Naive thymus-derived CD8-positive, alpha-beta T cell (primary cell): ENCODE results near the gene ROBO1. TPM values are rescaled to one million over a fixed set of nuclear protein-coding genes. Genes with fewer than 3 reads are reported as not detected.

Experiments used
- ATAC-seq, 2 donors: fragments of 150-1000 bp; cut with Tn5 transposase in 1 of 2; sonication (Bioruptor Pico), chemical (Tn5 transposase) in 1 of 2; 1 replicate in 1 of 2; 2 replicates in 1 of 2; pipeline ENCODE4 v1.10.0; 2021; ENCODE audit warnings: mild to moderate bottlenecking in 2 of 2, moderate library complexity in 2 of 2
- POLR2A ChIA-PET: fragments of 350-600 bp; sonication (Branson Sonifier 250); formaldehyde crosslinking; loops from one replicate; lab custom pipeline; 2021; ENCODE audit warnings: antibody characterized with exemption; lab: Charles Lee
- DNase-seq, 10 donors: peaks; one replicate each; pipeline versions ENCODE4 v3.0.0 to v3.0.0-alpha.2; 2020 to 2022
- H3K27ac Mint-ChIP-seq, 10 donors: one replicate each; pipeline ENCODE4 v1.8.0; 2020 to 2022; ENCODE audit warnings: mild to moderate bottlenecking in 10 of 10, mixed read lengths in 10 of 10, moderate library complexity in 4 of 10, inconsistent platforms in 1 of 10
- H3K27me3 Mint-ChIP-seq, 5 donors: one replicate each; pipeline ENCODE4 v1.8.0; 2021 to 2022; ENCODE audit warnings: mixed read lengths in 5 of 5
- H3K36me3 Mint-ChIP-seq, 3 donors: one replicate each; pipeline ENCODE4 v1.8.0; 2020 to 2022; ENCODE audit warnings: mixed read lengths in 3 of 3, mild to moderate bottlenecking in 2 of 3, inconsistent platforms in 1 of 3
- H3K4me1 Mint-ChIP-seq, 4 donors: one replicate each; pipeline ENCODE4 v1.8.0; 2021 to 2022; ENCODE audit warnings: mixed read lengths in 4 of 4
- H3K4me3 Mint-ChIP-seq, 10 donors: one replicate each; pipeline ENCODE4 v1.8.0; 2020 to 2022; ENCODE audit warnings: mild to moderate bottlenecking in 10 of 10, mixed read lengths in 10 of 10, moderate library complexity in 6 of 10, inconsistent platforms in 1 of 10
- H3K9me3 Mint-ChIP-seq, 9 donors: one replicate each; pipeline ENCODE4 v1.8.0; 2020 to 2022; ENCODE audit warnings: mixed read lengths in 9 of 9, mild to moderate bottlenecking in 3 of 9, inconsistent platforms in 1 of 9, moderate library complexity in 1 of 9
- polyA plus RNA-seq, 3 donors: library from polyadenylated mRNA; unstranded; fragments of 300-500 nt; fragmentation: Illumina TruSeq; gene quantifications; one replicate each; pipeline ENCODE4 v1.2.3, GENCODE V29; 2021
- total RNA-seq, 8 experiments: library from RNA in 2 of 8; stranded (reverse) in 2 of 8; gene quantifications; one replicate each; pipeline ENCODE4 v1.2.3 and lab custom pipeline; 2021 to 2026

Gene ROBO1
- total and polyA plus RNA-seq, 5 experiments from 2014 or later, result 2.3 to 16.3 (median 12.5) TPM

GRCh38 chr3:79657076-79657475, 110.7 kb downstream of the ROBO1 start:
- Mint-ChIP-seq H3K9me3 (peaks cover 0 to 17% (median 9%) of the 10 kb centered on the region in 9 donors), H3K27me3 (no peaks in the 10 kb centered on the region), H3K27ac (no peak overlapping the region), H3K36me3 (no peaks in the 10 kb centered on the region), H3K4me3 (no peak overlapping the region), H3K4me1 (no peaks in the 10 kb centered on the region)
- POLR2A ChIA-PET, result no interaction called here
- ATAC-seq (no peak), DNase-seq (no peak)

- H3K4me1 Mint-ChIP-seq, result no peaks in the 10 kb centered on the region
- DNase-seq (no peak), ATAC-seq (no peak)
- no peak overlapping the region for H3K4me3 Mint-ChIP-seq
- POLR2A ChIA-PET, result no interaction called here
- no peaks in the 10 kb centered on the region for H3K36me3 Mint-ChIP-seq
- no peak overlapping the region for H3K27ac Mint-ChIP-seq
- peaks cover 0 to 6% (median 0%) of the 10 kb centered on the region in 9 donors for H3K9me3 Mint-ChIP-seq
- H3K27me3 Mint-ChIP-seq, result no peaks in the 10 kb centered on the region
These were observed 113.8 kb downstream of the ROBO1 start for GRCh38 chr3:79654019-79654418.

DNA sequence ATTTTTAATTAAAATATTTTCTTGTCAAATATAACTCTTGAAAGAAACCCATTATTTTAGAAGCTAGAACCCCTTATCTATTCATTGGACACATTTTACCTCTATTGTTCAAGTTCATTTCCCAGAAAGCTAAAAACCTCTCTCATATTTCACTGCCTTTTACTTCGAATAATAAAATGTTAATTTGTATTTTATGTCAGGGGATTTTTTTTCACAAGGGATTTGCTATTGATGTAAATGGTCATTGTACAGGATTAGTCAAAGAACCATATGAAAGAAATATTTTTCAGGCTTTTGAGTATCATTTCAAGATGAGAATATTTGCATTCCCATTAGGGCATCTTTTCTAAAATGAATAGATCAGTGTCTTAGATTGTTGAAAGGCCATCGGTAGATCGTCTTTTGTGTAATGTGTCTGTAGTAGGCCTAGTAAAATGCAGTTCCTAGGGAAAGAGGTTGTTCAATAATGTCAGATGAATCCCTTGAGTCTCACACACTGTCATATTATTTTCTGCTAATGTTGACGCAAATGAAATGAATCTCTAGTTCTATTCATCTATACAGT, 114.5 kb downstream of the ROBO1 start:
- no peak for DNase-seq
- Mint-ChIP-seq H3K9me3 (peaks cover 0 to 6% (median 0%) of the 10 kb centered on the region in 9 donors), H3K36me3 (no peaks in the 10 kb centered on the region), H3K27me3 (no peaks in the 10 kb centered on the region), H3K4me1 (no peaks in the 10 kb centered on the region), H3K27ac (no peak overlapping the region), H3K4me3 (no peak overlapping the region)
- no peak for ATAC-seq
- POLR2A ChIA-PET, result no interaction called here

GRCh38 chr3:79651536-79652065, 116.2 kb downstream of the ROBO1 start:
- Mint-ChIP-seq H3K27me3 (no peaks in the 10 kb centered on the region), H3K4me3 (no peak overlapping the region), H3K27ac (no peak overlapping the region), H3K9me3 (peaks cover 0 to 8% (median 5%) of the 10 kb centered on the region in 9 donors), H3K36me3 (no peaks in the 10 kb centered on the region), H3K4me1 (no peaks in the 10 kb centered on the region)
- ATAC-seq (no peak), DNase-seq (no peak)
- POLR2A ChIA-PET, result no interaction called here

DNA sequence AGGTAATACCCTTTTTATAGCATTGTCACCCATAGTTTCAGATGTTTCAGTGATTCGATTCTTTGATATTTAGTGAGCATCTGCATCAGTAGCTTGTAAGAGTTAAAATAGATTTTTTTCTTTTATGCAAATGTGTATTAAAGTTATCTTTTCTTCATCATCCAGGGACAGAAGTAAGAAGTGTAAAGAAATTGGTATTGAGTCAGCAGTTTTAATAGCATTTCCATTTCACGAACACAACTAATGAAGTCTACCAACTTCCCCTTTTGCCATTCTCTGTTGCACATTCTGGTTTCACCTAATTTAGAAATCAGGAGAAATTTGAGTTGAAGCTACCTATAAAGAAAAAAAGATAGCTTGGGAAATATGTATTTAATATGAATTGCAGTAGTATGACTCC, 127.9 kb downstream of the ROBO1 start:
- H3K9me3 Mint-ChIP-seq, result peaks cover 0 to 33% (median 10%) of the 10 kb centered on the region in 9 donors
- H3K36me3 Mint-ChIP-seq, result no peaks in the 10 kb centered on the region
- H3K27me3 Mint-ChIP-seq, result no peaks in the 10 kb centered on the region
- no peak for DNase-seq
- no peak overlapping the region for H3K4me3 Mint-ChIP-seq
- no peaks in the 10 kb centered on the region for H3K4me1 Mint-ChIP-seq
- no peak overlapping the region for H3K27ac Mint-ChIP-seq
- ATAC-seq, result no peak
- POLR2A ChIA-PET, result no interaction called here

- H3K4me3 Mint-ChIP-seq, result no peak overlapping the region
- H3K4me1 Mint-ChIP-seq, result no peaks in the 10 kb centered on the region
- POLR2A ChIA-PET, result no interaction called here
- H3K27ac Mint-ChIP-seq, result no peak overlapping the region
- peaks cover 0 to 29% (median 12%) of the 10 kb centered on the region in 9 donors for H3K9me3 Mint-ChIP-seq
- DNase-seq (no peak), ATAC-seq (no peak)
- no peaks in the 10 kb centered on the region for H3K27me3 Mint-ChIP-seq
- no peaks in the 10 kb centered on the region for H3K36me3 Mint-ChIP-seq
These were observed 131.4 kb downstream of the ROBO1 start for GRCh38 chr3:79636372-79636771.

GRCh38 chr3:79632842-79633241, 135.0 kb downstream of the ROBO1 start:
- no peaks in the 10 kb centered on the region for H3K27me3 Mint-ChIP-seq
- ATAC-seq (no peak), DNase-seq (no peak)
- no peak overlapping the region for H3K27ac Mint-ChIP-seq
- H3K4me1 Mint-ChIP-seq, result no peaks in the 10 kb centered on the region
- POLR2A ChIA-PET, result no interaction called here
- H3K36me3 Mint-ChIP-seq, result no peaks in the 10 kb centered on the region
- H3K4me3 Mint-ChIP-seq, result no peak overlapping the region
- peaks cover 3 to 38% (median 12%) of the 10 kb centered on the region in 9 donors for H3K9me3 Mint-ChIP-seq

DNA sequence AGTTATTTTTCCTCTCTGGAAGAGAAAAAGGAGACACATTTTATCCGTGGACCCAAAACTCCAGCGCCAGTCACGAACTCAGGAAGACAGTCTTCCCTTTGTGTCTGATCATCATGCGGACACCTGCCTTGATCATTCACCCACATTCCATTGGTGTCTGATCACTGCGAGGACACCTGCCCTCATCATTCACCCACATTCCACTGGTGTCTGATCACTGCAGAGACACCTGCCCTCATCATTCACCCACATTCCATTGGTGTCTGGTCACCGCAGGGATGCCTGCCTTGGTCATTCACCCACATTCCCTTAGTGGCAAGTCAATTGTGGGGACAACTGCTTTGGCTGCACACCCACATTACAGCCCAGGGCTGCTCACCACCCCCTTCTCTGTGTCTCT, 148.9 kb downstream of the ROBO1 start:
- peaks cover 0 to 37% (median 0%) of the 10 kb centered on the region in 3 donors for H3K36me3 Mint-ChIP-seq
- no peak overlapping the region for H3K4me3 Mint-ChIP-seq
- H3K27me3 Mint-ChIP-seq, result no peaks in the 10 kb centered on the region
- no peak for DNase-seq
- peaks cover 0 to 2% (median 0%) of the 10 kb centered on the region in 4 donors for H3K4me1 Mint-ChIP-seq
- POLR2A ChIA-PET, result no interaction called here
- ATAC-seq, result no peak
- H3K9me3 Mint-ChIP-seq, result peaks cover 29 to 63% (median 41%) of the 10 kb centered on the region in 9 donors
- no peak overlapping the region for H3K27ac Mint-ChIP-seq

GRCh38 chr3:79606414-79606813, 161.4 kb downstream of the ROBO1 start:
- Mint-ChIP-seq H3K4me3 (no peak overlapping the region), H3K4me1 (no peaks in the 10 kb centered on the region), H3K27me3 (no peaks in the 10 kb centered on the region), H3K9me3 (peaks cover 0 to 39% (median 5%) of the 10 kb centered on the region in 9 donors), H3K27ac (no peak overlapping the region), H3K36me3 (peaks cover 0 to 8% (median 0%) of the 10 kb centered on the region in 3 donors)
- DNase-seq, result no peak
- ATAC-seq, result no peak
- POLR2A ChIA-PET, result no interaction called here

- H3K27me3 Mint-ChIP-seq, result no peaks in the 10 kb centered on the region
- no peaks in the 10 kb centered on the region for H3K4me1 Mint-ChIP-seq
- ATAC-seq (no peak), DNase-seq (no peak)
- POLR2A ChIA-PET, result no interaction called here
- H3K4me3 Mint-ChIP-seq, result no peak overlapping the region
- H3K9me3 Mint-ChIP-seq, result peaks cover 2 to 38% (median 5%) of the 10 kb centered on the region in 9 donors
- H3K36me3 Mint-ChIP-seq, result peaks cover 0 to 8% (median 0%) of the 10 kb centered on the region in 3 donors
- H3K27ac Mint-ChIP-seq, result no peak overlapping the region
These were observed 163.1 kb downstream of the ROBO1 start for GRCh38 chr3:79604681-79605080.

- peaks cover 0 to 32% (median 5%) of the 10 kb centered on the region in 9 donors for H3K9me3 Mint-ChIP-seq
- POLR2A ChIA-PET, result no interaction called here
- no peak overlapping the region for H3K4me3 Mint-ChIP-seq
- H3K36me3 Mint-ChIP-seq, result no peaks in the 10 kb centered on the region
- DNase-seq, result no peak
- no peak for ATAC-seq
- H3K27ac Mint-ChIP-seq, result no peak overlapping the region
- H3K4me1 Mint-ChIP-seq, result no peaks in the 10 kb centered on the region
- no peaks in the 10 kb centered on the region for H3K27me3 Mint-ChIP-seq
These were observed 165.4 kb downstream of the ROBO1 start for GRCh38 chr3:79602385-79602784.

GRCh38 chr3:79598594-79598993, 169.2 kb downstream of the ROBO1 start:
- POLR2A ChIA-PET, result no interaction called here
- H3K4me1 Mint-ChIP-seq, result no peaks in the 10 kb centered on the region
- no peak for DNase-seq
- peaks cover 0 to 26% (median 5%) of the 10 kb centered on the region in 9 donors for H3K9me3 Mint-ChIP-seq
- no peak for ATAC-seq
- H3K27ac Mint-ChIP-seq, result no peak overlapping the region
- no peak overlapping the region for H3K4me3 Mint-ChIP-seq
- H3K36me3 Mint-ChIP-seq, result no peaks in the 10 kb centered on the region
- H3K27me3 Mint-ChIP-seq, result no peaks in the 10 kb centered on the region

- Mint-ChIP-seq H3K27me3 (no peaks in the 10 kb centered on the region), H3K36me3 (no peaks in the 10 kb centered on the region), H3K27ac (no peak overlapping the region), H3K9me3 (peaks cover 0 to 26% (median 5%) of the 10 kb centered on the region in 9 donors), H3K4me3 (no peak overlapping the region), H3K4me1 (no peaks in the 10 kb centered on the region)
- POLR2A ChIA-PET, result no interaction called here
- ATAC-seq (no peak), DNase-seq (no peak)
These were observed 170.1 kb downstream of the ROBO1 start for GRCh38 chr3:79597709-79598108.

DNA sequence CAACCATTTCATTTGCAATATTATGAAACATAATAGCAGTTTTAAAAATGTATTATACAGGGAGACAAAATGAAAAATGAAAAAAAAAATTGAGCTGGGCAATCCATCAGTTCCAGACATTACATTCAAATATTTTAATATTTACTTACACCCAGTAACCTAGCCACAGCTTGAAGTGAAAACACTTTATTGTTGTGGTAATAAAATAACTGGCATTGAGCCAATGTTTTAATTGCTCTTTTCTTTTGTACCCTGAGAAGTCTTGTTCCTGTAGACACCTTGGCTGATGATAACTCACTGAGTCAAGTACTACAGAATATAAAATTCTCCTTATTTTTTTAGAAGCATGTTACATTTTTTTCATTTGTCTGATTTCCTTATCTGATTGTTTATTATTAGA, 180.6 kb downstream of the ROBO1 start:
- Mint-ChIP-seq H3K4me3 (no peak overlapping the region), H3K4me1 (no peaks in the 10 kb centered on the region), H3K27me3 (no peaks in the 10 kb centered on the region), H3K27ac (no peak overlapping the region), H3K36me3 (no peaks in the 10 kb centered on the region), H3K9me3 (peaks cover 0 to 7% (median 2%) of the 10 kb centered on the region in 9 donors)
- ATAC-seq (no peak), DNase-seq (no peak)
- POLR2A ChIA-PET, result no interaction called here
